GM19463 (cell line): ENCODE results near the gene PLCH1.
"Not testable (repeated sequence)": the region's sequence is repeated elsewhere in the genome, so short reads cannot be mapped to it uniquely, and the experiment has no call there.

Experiments
- ATAC-seq: cut with Tn5 transposase; IDR thresholded peaks from one replicate; pipeline ENCODE4 v1.9.1; 2021; ENCODE audit warnings: mild to moderate bottlenecking, moderate library complexity; ENCODE audit not compliant: unreplicated experiment

Gene PLCH1

GRCh38 chr3:155646669-155647068 lies 98.2 kb downstream of the PLCH1 start:
- ATAC-seq, result no peak

GRCh38 chr3:155646128-155646527 lies 98.7 kb downstream of the PLCH1 start:
- ATAC-seq, result no peak

- ATAC-seq, result no peak
Measured at GRCh38 chr3:155643581-155644165, 101.2 kb downstream of the PLCH1 start.

GRCh38 chr3:155641956-155642355 lies 102.9 kb downstream of the PLCH1 start:
- no peak for ATAC-seq

GRCh38 chr3:155640098-155640497 lies 104.8 kb downstream of the PLCH1 start:
- ATAC-seq, result no peak

GRCh38 chr3:155639462-155640055 lies 105.3 kb downstream of the PLCH1 start:
- ATAC-seq, result no peak

GRCh38 chr3:155638461-155638860 lies 106.4 kb downstream of the PLCH1 start:
- ATAC-seq, result not testable (repeated sequence)

- ATAC-seq, result no peak
Measured at GRCh38 chr3:155637567-155637966, 107.3 kb downstream of the PLCH1 start.

- ATAC-seq, result no peak
Measured at GRCh38 chr3:155635056-155635455, 109.8 kb downstream of the PLCH1 start.

- ATAC-seq, result no peak
Measured at GRCh38 chr3:155634121-155634719, 110.7 kb downstream of the PLCH1 start.

GRCh38 chr3:155631323-155632019 lies 113.4 kb downstream of the PLCH1 start:
- ATAC-seq, result no peak

- ATAC-seq, result no peak
Measured at GRCh38 chr3:155629556-155629955, 115.3 kb downstream of the PLCH1 start.

GRCh38 chr3:155629056-155629455 lies 115.8 kb downstream of the PLCH1 start:
- ATAC-seq, result no peak

- not testable (repeated sequence) for ATAC-seq
Measured at GRCh38 chr3:155622647-155623046, 122.2 kb downstream of the PLCH1 start.

- not testable (repeated sequence) for ATAC-seq
Measured at GRCh38 chr3:155620552-155620951, 124.3 kb downstream of the PLCH1 start.

- no peak for ATAC-seq
Measured at GRCh38 chr3:155619118-155619915, 125.6 kb downstream of the PLCH1 start.

- ATAC-seq, result no peak
Measured at GRCh38 chr3:155618543-155618942, 126.3 kb downstream of the PLCH1 start.

GRCh38 chr3:155617346-155617925 lies 127.4 kb downstream of the PLCH1 start:
- no peak for ATAC-seq

- ATAC-seq, result not testable (repeated sequence)
Measured at GRCh38 chr3:155615141-155615540, 129.7 kb downstream of the PLCH1 start.

- not testable (repeated sequence) for ATAC-seq
Measured at GRCh38 chr3:155614410-155614809, 130.5 kb downstream of the PLCH1 start.

- ATAC-seq, result no peak
Measured at GRCh38 chr3:155611456-155611855, 133.4 kb downstream of the PLCH1 start.
